ENCODE measurements around the gene ELP5. TPM values are rescaled to one million over a fixed set of nuclear protein-coding genes. Genes with fewer than 3 reads are reported as not detected.

ELP5 gene, protein sequence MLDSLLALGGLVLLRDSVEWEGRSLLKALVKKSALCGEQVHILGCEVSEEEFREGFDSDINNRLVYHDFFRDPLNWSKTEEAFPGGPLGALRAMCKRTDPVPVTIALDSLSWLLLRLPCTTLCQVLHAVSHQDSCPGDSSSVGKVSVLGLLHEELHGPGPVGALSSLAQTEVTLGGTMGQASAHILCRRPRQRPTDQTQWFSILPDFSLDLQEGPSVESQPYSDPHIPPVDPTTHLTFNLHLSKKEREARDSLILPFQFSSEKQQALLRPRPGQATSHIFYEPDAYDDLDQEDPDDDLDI
- total RNA-seq, result 35.0 TPM
- long read RNA-seq, transcript ELP5-204 (8 exons, 1,423 nt), result major isoform, 7 of 24 reads
- long read RNA-seq, transcript ELP5-214 (6 exons, 2,209 nt), result minor isoform, 6 of 24 reads
- long read RNA-seq, partial matches to known transcripts, result 1 of 24 reads
- long read RNA-seq, other reads (novel, unspliced or antisense), result 5 of 24 reads

- no peaks in the 10 kb centered on the region for H3K27me3 ChIP-seq
- peak within 1 kb of the TSS; percentile 99 for H3K27ac ChIP-seq
- peak within 1 kb of the TSS; percentile 91 for H3K4me3 ChIP-seq
- DNase-seq (peak; percentile 97), ATAC-seq (peak; percentile 82)
- H3K36me3 ChIP-seq, result peaks cover 34% of the 10 kb centered on the region
- no peaks in the 10 kb centered on the region for H3K9me3 ChIP-seq
- TF ChIP-seq CTCF (IDR thresholded peaks at IDR 0.05), result peak; percentile 34
- H3K4me1 ChIP-seq, result peaks cover 32% of the 10 kb centered on the region
- intact Hi-C loops (cut with DNase I), result no loop called here
These were observed at the start of gene ELP5 for GRCh38 chr17:7252176-7253043. ELP5 (plus strand) TSS chr17:7252215; CDS start chr17:7252551, 336 bp downstream.

- intact Hi-C loops (cut with DNase I), result no loop called here
- Histone ChIP-seq H3K36me3 (peaks cover 13% of the 10 kb centered on the region), H3K4me1 (peaks cover 8% of the 10 kb centered on the region), H3K27me3 (no peaks in the 10 kb centered on the region), H3K9me3 (no peaks in the 10 kb centered on the region), H3K27ac (no peak overlapping the region), H3K4me3 (no peak overlapping the region)
- no peak for TF ChIP-seq CTCF (IDR thresholded peaks at IDR 0.05)
- DNase-seq (no peak), ATAC-seq (no peak)
These were observed 48.6 kb upstream of the ELP5 start for GRCh38 chr17:7203391-7203790.

GRCh38 chr17:7204336-7204735 lies 47.7 kb upstream of the ELP5 start:
- TF ChIP-seq CTCF (IDR thresholded peaks at IDR 0.05), result no peak
- H3K27me3 ChIP-seq, result no peaks in the 10 kb centered on the region
- peaks cover 8% of the 10 kb centered on the region for H3K4me1 ChIP-seq
- ATAC-seq (no peak), DNase-seq (no peak)
- H3K9me3 ChIP-seq, result no peaks in the 10 kb centered on the region
- H3K36me3 ChIP-seq, result peaks cover 13% of the 10 kb centered on the region
- H3K4me3 ChIP-seq, result peak overlapping the region; percentile 55
- no peak overlapping the region for H3K27ac ChIP-seq
- intact Hi-C loops (cut with DNase I), result no loop called here

- peak; percentile 92 for DNase-seq
- Histone ChIP-seq H3K9me3 (no peaks in the 10 kb centered on the region), H3K4me1 (peaks cover 8% of the 10 kb centered on the region), H3K4me3 (peak overlapping the region; percentile 55), H3K27me3 (no peaks in the 10 kb centered on the region), H3K27ac (peak overlapping the region; percentile 3), H3K36me3 (peaks cover 13% of the 10 kb centered on the region)
- peak; percentile 89 for ATAC-seq
- TF ChIP-seq CTCF (IDR thresholded peaks at IDR 0.05), result no peak
- intact Hi-C loops (cut with DNase I), result no loop called here
These were observed 47.1 kb upstream of the ELP5 start for GRCh38 chr17:7204828-7205461.

- Histone ChIP-seq H3K4me1 (peaks cover 8% of the 10 kb centered on the region), H3K36me3 (peaks cover 13% of the 10 kb centered on the region), H3K9me3 (no peaks in the 10 kb centered on the region), H3K4me3 (peak overlapping the region; percentile 55), H3K27me3 (no peaks in the 10 kb centered on the region), H3K27ac (peak overlapping the region; percentile 3)
- no peak for TF ChIP-seq CTCF (IDR thresholded peaks at IDR 0.05)
- intact Hi-C loops (cut with DNase I), result no loop called here
- no peak for ATAC-seq
- no peak for DNase-seq
These were observed 46.5 kb upstream of the ELP5 start for GRCh38 chr17:7205561-7205960.

All from upper lobe of right lung (tissue), 1 donor.